ENCODE measurements around the gene LARP7. TPM values are rescaled to one million over a fixed set of nuclear protein-coding genes. Genes with fewer than 3 reads are reported as not detected.

LARP7 gene
- total and polyA plus RNA-seq, 2 experiments from 2014 or later, result 48.5 to 57.0 TPM

- Histone ChIP-seq H3K4me3 (no peak overlapping the region), H3K9me3 (ENCODE audit: low read depth) (no peaks in the 10 kb centered on the region), H3K36me3 (no peaks in the 10 kb centered on the region), H3K27ac (no peak overlapping the region), H3K4me1 (ENCODE audit: low read depth) (peaks cover 30% of the 10 kb centered on the region), H3K27me3 (no peaks in the 10 kb centered on the region)
- DNase-seq (ENCODE audit: low read depth in 1 of 2, low spot score in 1 of 2), result no peak
- no peak for TF ChIP-seq CTCF (IDR thresholded peaks at IDR 0.05; ENCODE audit: low read depth, low read length)
These were observed 36.7 kb downstream of the LARP7 start for GRCh38 chr4:112673686-112674085.

DNA sequence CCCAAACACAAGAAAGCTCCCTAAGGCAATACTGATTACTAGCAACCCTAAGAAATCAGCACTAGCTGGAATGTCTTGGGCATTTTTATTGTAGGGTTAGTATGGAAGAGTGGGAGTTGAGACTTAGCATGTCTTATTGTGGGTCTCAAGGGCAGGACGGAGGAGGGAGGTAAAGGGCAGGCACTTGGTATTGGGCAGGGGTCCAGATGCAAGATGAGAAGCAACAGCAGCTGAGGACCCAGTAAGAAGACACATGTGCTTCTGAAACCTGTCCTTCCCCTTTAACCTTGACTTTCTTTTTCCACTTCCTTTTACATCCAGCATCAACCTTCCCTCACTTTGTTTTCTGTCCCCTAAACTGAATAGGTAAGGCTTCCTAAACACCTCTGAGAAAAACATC is 37.4 kb downstream of the LARP7 start:
- no peak for TF ChIP-seq CTCF (IDR thresholded peaks at IDR 0.05; ENCODE audit: low read depth, low read length)

DNA sequence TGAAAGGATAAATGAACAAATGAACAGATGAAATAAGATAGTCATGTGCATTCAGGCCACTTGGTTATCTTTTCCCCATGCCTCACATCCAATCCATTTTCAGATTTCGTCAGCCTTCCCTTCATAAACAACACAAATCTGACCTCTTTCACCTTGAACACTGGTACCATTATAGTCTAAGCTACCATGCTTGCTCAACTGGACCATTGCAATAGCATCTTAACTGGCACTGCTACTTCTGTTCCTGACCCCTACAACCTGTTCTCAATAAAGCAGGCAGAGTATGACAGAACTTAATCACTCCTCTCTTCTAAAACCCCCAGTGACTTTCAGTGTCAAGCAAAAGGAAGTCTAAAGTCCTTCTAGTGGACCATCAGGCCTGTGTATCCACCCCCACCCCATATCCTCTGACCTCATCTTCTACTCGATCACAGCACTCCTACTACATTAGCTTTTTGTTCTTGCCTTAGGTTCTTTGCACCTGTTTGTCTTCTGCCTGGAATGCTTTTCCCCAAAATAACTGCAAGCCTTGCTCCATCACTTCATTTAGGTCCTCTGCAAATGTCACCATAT is 40.7 kb downstream of the LARP7 start:
- H3K4me3 ChIP-seq, result no peak overlapping the region
- H3K4me1 ChIP-seq (ENCODE audit: low read depth), result peaks cover 9% of the 10 kb centered on the region
- no peaks in the 10 kb centered on the region for H3K9me3 ChIP-seq (ENCODE audit: low read depth)
- no peak for TF ChIP-seq CTCF (IDR thresholded peaks at IDR 0.05; ENCODE audit: low read depth, low read length)
- DNase-seq (ENCODE audit: low read depth in 1 of 2, low spot score in 1 of 2), result no peak
- H3K36me3 ChIP-seq, result no peaks in the 10 kb centered on the region
- no peaks in the 10 kb centered on the region for H3K27me3 ChIP-seq
- H3K27ac ChIP-seq, result no peak overlapping the region

More for the DNA sequence above, 37.4 kb downstream of the LARP7 start:
- Histone ChIP-seq H3K36me3 (no peaks in the 10 kb centered on the region), H3K27ac (no peak overlapping the region), H3K4me1 (ENCODE audit: low read depth) (peaks cover 29% of the 10 kb centered on the region), H3K27me3 (no peaks in the 10 kb centered on the region), H3K9me3 (ENCODE audit: low read depth) (no peaks in the 10 kb centered on the region), H3K4me3 (no peak overlapping the region)
- no peak for DNase-seq (ENCODE audit: low read depth in 1 of 2, low spot score in 1 of 2)

GRCh38 chr4:112680996-112681395 is 44.1 kb downstream of the LARP7 start:
- H3K27ac ChIP-seq, result no peak overlapping the region
- TF ChIP-seq CTCF (IDR thresholded peaks at IDR 0.05; ENCODE audit: low read depth, low read length), result no peak
- H3K4me3 ChIP-seq, result no peak overlapping the region
- no peak for DNase-seq (ENCODE audit: low read depth in 1 of 2, low spot score in 1 of 2)
- H3K27me3 ChIP-seq, result no peaks in the 10 kb centered on the region
- peaks cover 9% of the 10 kb centered on the region for H3K4me1 ChIP-seq (ENCODE audit: low read depth)
- H3K9me3 ChIP-seq (ENCODE audit: low read depth), result no peaks in the 10 kb centered on the region
- no peaks in the 10 kb centered on the region for H3K36me3 ChIP-seq

GRCh38 chr4:112693507-112693906 is 56.6 kb downstream of the LARP7 start:
- TF ChIP-seq CTCF (IDR thresholded peaks at IDR 0.05; ENCODE audit: low read depth, low read length), result no peak
- no peaks in the 10 kb centered on the region for H3K4me1 ChIP-seq (ENCODE audit: low read depth)
- H3K27me3 ChIP-seq, result no peaks in the 10 kb centered on the region
- no peak overlapping the region for H3K27ac ChIP-seq
- H3K4me3 ChIP-seq, result no peak overlapping the region
- H3K9me3 ChIP-seq (ENCODE audit: low read depth), result no peaks in the 10 kb centered on the region
- DNase-seq (ENCODE audit: low read depth in 1 of 2, low spot score in 1 of 2), result no peak
- no peaks in the 10 kb centered on the region for H3K36me3 ChIP-seq

All from cardiac muscle cell (in vitro differentiated cells and primary cell).